ELF-1 (cell line): ENCODE data around the gene S100A2.
"Not testable (repeated sequence)": the region's sequence is repeated elsewhere in the genome, so short reads cannot be mapped to it uniquely, and the experiment has no call there.

Experiments
- DNase-seq: peaks from one replicate; pipeline ENCODE4 v3.0.0-alpha.2; 2016; ENCODE audit warnings: low read depth, low spot score

S100A2 gene

GRCh38 chr1:153588482-153588881, 22.8 kb upstream of the S100A2 start:
- DNase-seq, result no peak

GRCh38 chr1:153588033-153588432, 22.4 kb upstream of the S100A2 start:
- not testable (repeated sequence) for DNase-seq

- DNase-seq, result peak; percentile 43
Measured at GRCh38 chr1:153587314-153587713, 21.7 kb upstream of the S100A2 start.

GRCh38 chr1:153586347-153586746, 20.7 kb upstream of the S100A2 start:
- DNase-seq, result no peak

GRCh38 chr1:153585006-153585405, 19.4 kb upstream of the S100A2 start:
- DNase-seq, result no peak

- DNase-seq, result no peak
Measured at GRCh38 chr1:153583976-153584375, 18.3 kb upstream of the S100A2 start.

GRCh38 chr1:153583514-153583913, 17.9 kb upstream of the S100A2 start:
- DNase-seq, result not testable (repeated sequence)

GRCh38 chr1:153582836-153583235, 17.2 kb upstream of the S100A2 start:
- not testable (repeated sequence) for DNase-seq

GRCh38 chr1:153578936-153579335, 13.3 kb upstream of the S100A2 start:
- peak; percentile 31 for DNase-seq

- no peak for DNase-seq
Measured at GRCh38 chr1:153578490-153578889, 12.8 kb upstream of the S100A2 start.

- no peak for DNase-seq
Measured at GRCh38 chr1:153577624-153578051, 12.0 kb upstream of the S100A2 start.

GRCh38 chr1:153577138-153577537, 11.5 kb upstream of the S100A2 start:
- no peak for DNase-seq

- not testable (repeated sequence) for DNase-seq
Measured at GRCh38 chr1:153575497-153575896, 9.9 kb upstream of the S100A2 start.

- not testable (repeated sequence) for DNase-seq
Measured at GRCh38 chr1:153575081-153575491, 9.4 kb upstream of the S100A2 start.

GRCh38 chr1:153573351-153573750, 7.7 kb upstream of the S100A2 start:
- DNase-seq, result no peak

GRCh38 chr1:153572569-153573015, 6.9 kb upstream of the S100A2 start:
- DNase-seq, result peak; percentile 64

- no peak for DNase-seq
Measured at GRCh38 chr1:153571706-153572105, 6.1 kb upstream of the S100A2 start.

- DNase-seq, result no peak
Measured at GRCh38 chr1:153570874-153571273, 5.2 kb upstream of the S100A2 start.

- DNase-seq, result no peak
Measured at GRCh38 chr1:153569465-153569864, 3.8 kb upstream of the S100A2 start.

GRCh38 chr1:153568367-153569099, 2.9 kb upstream of the S100A2 start:
- peak; percentile 98 for DNase-seq

GRCh38 chr1:153567621-153568366, 2.1 kb upstream of the S100A2 start:
- DNase-seq, result peak; percentile 84

GRCh38 chr1:153566414-153567371, 1.0 kb upstream of the S100A2 start:
- peak; percentile 95 for DNase-seq
